Measurements from ENCODE around the gene FAS.

Gene FAS

GRCh38 chr10:89037096-89037495 lies 46.5 kb downstream of the FAS start:
- DNase-seq (ENCODE audit: low spot score), result no peak

- no peak for DNase-seq (ENCODE audit: low spot score)
Observed at GRCh38 chr10:89042562-89042961, 52.0 kb downstream of the FAS start.

- no peak for DNase-seq (ENCODE audit: low spot score)
Observed at GRCh38 chr10:89043052-89043451, 52.5 kb downstream of the FAS start.

- no peak for DNase-seq (ENCODE audit: low spot score)
Observed at GRCh38 chr10:89047397-89047796, 56.8 kb downstream of the FAS start.

DNA sequence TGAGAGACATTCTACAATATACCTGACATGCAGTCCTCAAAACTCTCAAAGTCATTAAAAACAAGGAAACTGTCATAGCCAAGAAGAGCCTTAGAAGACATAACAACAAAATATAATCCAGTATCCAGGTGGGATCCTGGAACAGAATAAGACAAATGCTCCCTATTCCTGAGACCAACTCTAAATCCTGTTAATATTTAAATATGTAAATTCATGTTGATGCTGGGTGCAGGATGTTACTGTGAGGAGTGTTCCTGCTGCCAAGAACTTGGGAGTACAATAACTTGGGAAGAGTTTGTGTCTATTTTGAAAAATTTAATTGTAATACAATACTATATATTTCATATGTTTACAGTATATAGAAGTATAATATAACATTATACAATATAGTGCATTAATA lies 61.0 kb downstream of the FAS start:
- DNase-seq (ENCODE audit: low spot score), result no peak

GRCh38 chr10:89053555-89053954 lies 63.0 kb downstream of the FAS start:
- DNase-seq (ENCODE audit: low spot score), result no peak

- no peak for DNase-seq (ENCODE audit: low spot score)
Observed at GRCh38 chr10:89055159-89055558, 64.6 kb downstream of the FAS start.

DNA sequence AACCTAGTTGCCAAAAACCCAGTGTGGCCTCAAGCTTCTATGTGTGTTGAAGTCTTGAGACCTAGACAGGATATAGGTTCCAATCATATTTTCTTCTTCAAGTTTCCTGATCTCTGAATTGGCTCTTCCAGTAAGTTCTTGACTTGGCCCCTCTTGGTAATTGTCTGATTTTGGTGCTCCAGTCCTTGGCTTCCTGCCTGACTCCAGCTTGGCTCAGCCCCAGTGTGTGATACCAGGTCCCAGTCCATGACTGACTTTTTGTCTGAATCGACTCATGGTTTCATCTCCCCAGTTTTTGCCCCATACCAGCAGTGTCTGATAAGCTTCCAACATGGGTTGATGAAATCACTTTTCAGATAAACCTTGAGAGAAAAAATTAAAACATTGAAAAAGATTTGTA lies 72.3 kb downstream of the FAS start:
- DNase-seq (ENCODE audit: low spot score), result no peak

DNA sequence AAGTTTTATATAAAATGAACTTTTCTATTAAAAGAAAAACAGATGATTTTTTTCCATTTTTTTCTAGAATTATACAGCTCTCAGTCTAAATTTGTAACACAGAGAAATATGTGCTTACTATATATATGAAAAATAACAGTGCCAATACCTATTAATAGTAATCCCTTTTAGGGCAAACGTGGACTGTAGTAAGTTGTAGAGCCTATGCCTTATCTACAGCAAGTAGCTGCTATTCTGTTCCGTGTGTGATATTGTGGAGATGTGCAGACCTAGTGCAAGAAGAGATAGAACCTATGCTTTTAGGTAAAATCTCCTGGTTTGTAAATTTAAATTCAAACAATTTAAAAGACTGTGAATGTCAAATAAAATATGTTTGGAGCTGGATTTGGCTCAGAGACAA lies 72.9 kb downstream of the FAS start:
- DNase-seq (ENCODE audit: low spot score), result no peak

DNA sequence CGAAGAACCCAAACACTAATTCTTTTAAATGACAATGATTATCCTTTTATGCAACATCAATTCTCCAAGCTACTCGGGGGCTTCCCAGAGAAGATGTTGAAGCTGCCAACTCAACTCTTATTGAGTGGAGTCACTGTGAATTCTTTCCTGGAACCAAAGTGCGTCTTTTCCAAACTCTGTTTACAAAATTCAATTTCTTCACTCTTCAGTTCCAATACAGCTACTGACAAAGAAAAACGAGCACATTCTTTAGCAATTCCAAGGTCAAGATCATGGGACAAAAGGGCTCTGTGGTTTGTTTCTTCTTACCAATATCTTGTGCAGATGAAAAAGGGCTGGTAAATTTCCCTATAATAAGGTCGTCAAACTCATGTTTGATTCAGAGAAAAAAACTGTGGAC lies 74.2 kb downstream of the FAS start:
- DNase-seq (ENCODE audit: low spot score), result no peak

Data from cerebellar cortex (tissue), 1 donor.